Glomerular endothelial cell (primary cell): Measurements from ENCODE around the gene CDC14A. TPM values are rescaled to one million over a fixed set of nuclear protein-coding genes. Genes with fewer than 3 reads are reported as not detected.

Experiments used
- total RNA-seq: library from RNA; depleted of rRNA; stranded (reverse); fragments of >200 nt; gene quantifications from 2 replicates; pipeline ENCODE4 v1.2.3, GENCODE V29; 2015

Gene CDC14A
- total RNA-seq, 1 donor from 2014 or later: 11.8 TPM

Other genes with a start within 250 kb of the CDC14A start
- 1.2 and 1.9 TPM in 2 replicates for gene SASS6, start 219.6 kb upstream of the CDC14A start, total RNA-seq
- 9.0 and 50.5 TPM in 2 replicates for gene TRMT13, start 219.3 kb upstream of the CDC14A start, total RNA-seq
- gene LRRC39, start 174.2 kb upstream of the CDC14A start, total RNA-seq: 0.53 TPM in 1 of 2 replicates, not detected in the other
- 4.1 and 5.3 TPM in 2 replicates for gene DBT, start 102.7 kb upstream of the CDC14A start, total RNA-seq
- 28.4 and 35.1 TPM in 2 replicates for gene RTCA, start 86.3 kb upstream of the CDC14A start, total RNA-seq
- gene GPR88, start 185.6 kb downstream of the CDC14A start, total RNA-seq: 0.12 and 0.24 TPM in 2 replicates